Skin epidermis (tissue), 12 donors: Measurements from ENCODE around the gene MBNL3.

Source experiments
- H3K27ac ChIP-seq, 21 experiments: fragments of 200-600 bp; sonication (generic) in 11 of 21; one replicate each; pipeline ENCODE4 v1.5.0; 2020; ENCODE audit warnings: mild to moderate bottlenecking in 3 of 21, inconsistent platforms in 2 of 21, moderate library complexity in 2 of 21
- H3K4me3 ChIP-seq, 7 experiments: fragments of 200-600 bp; sonication (generic) in 2 of 7; one replicate each; pipeline ENCODE4 v1.5.0; 2020; ENCODE audit warnings: inconsistent platforms in 2 of 7, mild to moderate bottlenecking in 2 of 7, moderate library complexity in 1 of 7

Gene MBNL3

GRCh38 chrX:132428896-132429295 is 59.9 kb downstream of the MBNL3 start:
- no peak overlapping the region for H3K27ac ChIP-seq
- no peak overlapping the region for H3K4me3 ChIP-seq

- H3K4me3 ChIP-seq: no peak overlapping the region
- H3K27ac ChIP-seq: no peak overlapping the region
These were observed 62.0 kb downstream of the MBNL3 start for GRCh38 chrX:132426695-132427281.

DNA sequence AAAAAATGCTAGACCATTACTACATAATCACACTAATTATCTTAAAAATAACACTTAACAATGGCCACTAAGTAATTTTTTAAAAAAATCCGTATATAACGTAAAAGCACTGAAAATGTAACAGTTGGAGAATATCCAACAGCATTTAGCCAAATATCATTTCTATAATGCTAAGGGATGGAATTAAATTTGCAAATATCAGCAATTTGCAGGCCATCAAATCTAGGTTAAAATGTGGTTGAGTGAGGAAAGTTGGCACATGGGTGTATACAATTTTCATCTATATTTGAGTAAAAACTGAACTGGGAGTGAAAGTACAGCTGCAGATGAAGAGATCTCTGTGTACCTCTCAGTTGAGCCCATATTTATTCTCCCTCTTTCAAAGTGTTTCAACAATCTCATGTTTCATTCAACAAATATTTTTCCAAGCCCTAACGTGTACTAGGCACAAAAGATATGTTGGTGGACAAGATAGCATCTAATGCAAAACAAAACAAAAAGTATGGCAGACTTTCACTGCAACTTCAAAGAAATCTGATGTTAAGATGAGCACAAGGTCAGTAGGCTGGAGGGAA is 63.0 kb downstream of the MBNL3 start:
- Histone ChIP-seq H3K27ac (no peak overlapping the region), H3K4me3 (no peak overlapping the region)

DNA sequence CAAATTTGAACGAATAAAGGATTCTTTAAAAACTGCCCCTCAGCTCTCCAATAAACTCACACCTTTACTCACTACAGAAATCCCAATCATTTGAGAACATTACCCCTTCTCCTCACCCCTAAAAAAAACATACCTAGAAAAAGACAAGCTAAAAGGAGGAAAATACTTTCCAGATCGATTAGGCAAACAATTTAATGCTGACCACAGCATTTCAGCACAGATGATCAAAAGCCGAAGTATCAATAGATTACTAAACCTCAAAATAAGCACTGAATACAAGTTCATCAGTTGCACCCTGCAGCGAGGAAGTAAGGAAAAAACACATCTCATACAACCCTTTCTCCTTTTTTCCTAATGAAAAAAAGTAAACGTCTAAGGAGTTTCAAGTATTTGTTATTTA is 65.5 kb downstream of the MBNL3 start:
- no peak overlapping the region for H3K4me3 ChIP-seq
- no peak overlapping the region for H3K27ac ChIP-seq

- Histone ChIP-seq H3K27ac (no peak overlapping the region), H3K4me3 (no peak overlapping the region)
These were observed 73.8 kb downstream of the MBNL3 start for GRCh38 chrX:132415012-132415411.

GRCh38 chrX:132414404-132414803 is 74.4 kb downstream of the MBNL3 start:
- Histone ChIP-seq H3K4me3 (no peak overlapping the region), H3K27ac (no peak overlapping the region)

GRCh38 chrX:132413459-132413858 is 75.4 kb downstream of the MBNL3 start:
- Histone ChIP-seq H3K4me3 (no peak overlapping the region), H3K27ac (no peak overlapping the region)

DNA sequence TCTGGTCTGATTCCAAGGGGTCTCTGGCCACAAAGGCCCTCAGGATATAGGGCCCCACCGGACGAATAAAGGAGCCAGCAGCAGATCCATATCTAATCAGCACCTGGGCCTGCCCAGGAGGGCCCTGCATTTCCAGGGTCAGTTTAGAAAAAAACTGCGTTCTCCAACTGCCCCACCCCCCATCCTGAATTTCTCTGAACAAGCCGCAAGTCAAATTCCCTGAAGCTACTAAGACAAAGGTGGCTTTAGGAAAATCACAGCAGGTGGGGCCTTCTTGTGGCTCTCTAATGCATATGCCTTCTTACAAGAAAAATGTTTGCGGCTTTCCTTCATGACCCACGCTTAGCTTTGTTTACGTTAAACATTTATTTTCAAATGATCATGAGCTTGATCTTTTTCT is 76.6 kb downstream of the MBNL3 start:
- Histone ChIP-seq H3K27ac (no peak overlapping the region), H3K4me3 (no peak overlapping the region)

DNA sequence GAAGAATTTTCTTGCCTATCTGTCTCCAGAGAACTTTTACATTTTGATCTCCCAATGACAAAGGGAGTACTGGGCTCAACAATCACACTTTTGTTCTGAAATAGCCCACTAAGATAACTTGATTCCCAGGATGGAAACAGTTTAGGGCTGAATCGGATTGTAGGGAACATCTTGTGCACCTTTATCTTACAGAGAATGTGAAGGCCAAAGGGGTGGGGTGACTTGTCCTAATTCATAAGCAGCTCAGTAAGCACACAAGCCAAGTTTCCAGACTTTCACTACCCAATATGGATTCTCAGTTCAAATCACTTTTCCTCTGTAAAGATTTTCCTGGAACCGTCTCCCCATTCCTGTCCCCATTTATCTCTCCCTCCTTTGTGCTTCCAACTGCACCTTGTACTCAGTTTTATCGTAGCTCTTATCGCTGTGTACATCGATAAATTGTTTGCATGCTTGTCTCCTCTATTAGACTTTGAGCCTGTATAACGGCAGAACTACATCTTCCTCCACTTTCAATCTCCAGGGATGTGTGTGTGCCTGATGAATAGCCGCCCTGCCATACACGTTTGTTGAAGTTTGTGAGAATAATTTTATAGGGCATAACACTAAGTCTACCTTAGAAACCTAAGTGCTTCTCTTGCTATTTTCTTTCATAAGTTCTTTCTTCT is 77.4 kb downstream of the MBNL3 start:
- Histone ChIP-seq H3K4me3 (no peak overlapping the region), H3K27ac (no peak overlapping the region)

DNA sequence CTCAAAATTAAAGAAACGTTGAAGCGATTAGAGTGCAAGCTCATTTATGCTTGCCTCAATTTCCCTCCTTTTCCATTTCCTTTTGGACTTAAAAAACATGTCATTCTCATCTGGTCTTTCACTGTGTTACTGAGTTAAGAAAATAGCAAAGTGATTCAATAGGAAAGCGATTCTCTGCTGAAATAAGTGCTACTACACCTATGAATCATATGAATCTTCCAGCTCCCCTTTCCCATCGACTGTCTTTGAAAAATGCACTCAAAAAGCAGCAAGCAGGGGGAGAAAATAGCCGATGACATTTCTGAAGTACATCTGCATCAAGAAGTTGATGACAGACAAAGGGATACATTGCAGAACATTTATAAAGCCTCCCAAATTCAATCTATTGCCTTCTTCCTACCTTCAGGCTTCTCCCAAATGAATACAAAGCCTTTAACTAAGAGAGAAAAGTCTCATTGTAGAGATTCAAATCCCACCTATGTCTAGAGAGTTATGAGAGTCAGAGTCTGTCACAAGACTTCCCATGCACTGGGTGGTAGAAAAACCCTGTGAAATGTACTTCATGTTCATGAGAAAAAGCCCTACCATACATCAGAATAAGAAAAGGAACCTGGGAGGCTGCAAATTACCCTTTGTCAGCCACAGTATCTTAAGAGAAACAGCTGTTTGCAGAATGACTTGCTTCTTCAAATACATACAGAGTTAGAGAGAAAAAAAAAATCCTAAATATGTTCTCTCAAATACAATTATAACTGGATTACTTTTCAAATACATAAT is 78.9 kb downstream of the MBNL3 start:
- Histone ChIP-seq H3K4me3 (no peak overlapping the region), H3K27ac (no peak overlapping the region)

DNA sequence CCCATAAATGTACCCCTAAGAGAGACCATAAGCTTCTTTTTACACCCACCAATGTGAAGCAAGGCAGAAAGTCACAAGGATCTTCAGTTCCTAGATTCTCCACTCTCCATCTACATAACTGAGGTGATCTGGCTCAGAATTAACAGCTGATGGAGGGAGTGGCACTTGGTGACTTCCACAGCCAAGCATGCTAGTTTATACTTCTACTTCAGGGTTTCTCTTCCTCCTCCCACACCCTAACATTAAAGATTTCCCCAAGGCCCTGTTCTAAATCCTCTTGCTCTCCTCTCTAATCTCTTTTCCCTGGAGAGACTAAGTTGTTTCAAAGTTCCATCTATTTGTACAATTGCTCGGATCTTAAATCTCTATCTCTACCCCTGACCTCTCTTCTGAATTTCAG is 81.1 kb downstream of the MBNL3 start:
- H3K4me3 ChIP-seq: no peak overlapping the region
- no peak overlapping the region for H3K27ac ChIP-seq

DNA sequence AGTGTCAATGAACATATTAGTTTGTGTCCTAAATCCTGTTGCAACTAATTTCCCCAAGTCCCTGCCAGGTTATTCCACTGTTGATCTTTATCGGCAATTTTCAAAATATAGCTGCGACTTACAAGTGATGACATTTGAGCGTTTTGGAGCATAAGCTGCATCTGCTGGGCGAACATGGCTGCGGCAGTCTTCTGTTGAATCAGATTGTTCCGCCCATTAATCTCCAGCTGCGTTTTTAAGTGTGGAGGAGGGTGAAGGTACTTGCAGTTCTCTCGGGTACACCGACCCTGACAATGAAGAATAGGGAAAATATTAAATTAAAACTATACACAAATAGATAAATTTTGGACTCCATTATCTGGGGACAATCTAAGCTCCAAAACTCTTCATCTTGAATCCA is 82.7 kb downstream of the MBNL3 start:
- Histone ChIP-seq H3K27ac (no peak overlapping the region), H3K4me3 (no peak overlapping the region)

DNA sequence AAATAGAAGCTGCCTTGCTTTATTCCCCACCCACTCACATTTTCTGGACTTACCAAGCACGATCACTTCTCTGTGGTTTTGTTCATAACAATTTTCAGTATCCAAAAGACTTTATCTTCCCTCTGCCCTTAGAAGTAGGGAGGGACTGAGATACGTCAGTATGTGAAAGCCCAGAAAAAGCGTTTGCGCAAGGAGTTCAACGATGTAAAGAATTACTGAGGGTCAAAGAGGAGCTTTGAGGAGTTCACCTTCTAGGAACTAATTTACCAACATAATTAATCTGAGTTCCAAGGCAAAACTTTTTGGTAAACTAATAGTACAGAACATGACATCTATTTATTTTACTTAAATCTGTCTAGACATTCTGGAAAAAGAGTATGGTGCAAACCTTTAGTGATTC is 84.6 kb downstream of the MBNL3 start:
- Histone ChIP-seq H3K4me3 (no peak overlapping the region), H3K27ac (no peak overlapping the region)

- Histone ChIP-seq H3K4me3 (no peak overlapping the region), H3K27ac (no peak overlapping the region)
These were observed 86.9 kb downstream of the MBNL3 start for GRCh38 chrX:132401935-132402334.

- Histone ChIP-seq H3K27ac (no peak overlapping the region), H3K4me3 (no peak overlapping the region)
These were observed 88.1 kb downstream of the MBNL3 start for GRCh38 chrX:132400706-132401105.

DNA sequence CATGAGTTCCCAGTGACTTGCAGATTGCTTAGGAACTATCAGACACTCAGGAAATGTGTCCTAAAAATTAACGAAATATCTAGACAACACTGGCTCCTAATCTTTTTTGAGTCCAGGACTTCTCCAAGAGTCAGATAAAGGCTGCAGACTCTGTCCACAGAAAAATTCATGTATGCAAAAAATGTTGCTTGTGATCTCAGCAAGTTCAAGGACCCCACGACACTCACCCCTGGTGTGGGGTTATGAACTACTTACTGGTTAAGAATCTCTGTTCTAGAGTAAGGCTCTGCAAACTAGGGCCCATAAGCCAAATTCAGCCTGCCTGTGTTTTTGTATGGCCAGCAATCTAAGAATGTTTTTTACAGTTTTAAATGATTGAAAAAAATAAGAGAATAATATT is 93.2 kb downstream of the MBNL3 start:
- no peak overlapping the region for H3K4me3 ChIP-seq

GRCh38 chrX:132395026-132395425 is 93.8 kb downstream of the MBNL3 start:
- Histone ChIP-seq H3K27ac (no peak overlapping the region), H3K4me3 (no peak overlapping the region)

More for the DNA sequence above, 93.2 kb downstream of the MBNL3 start:
- H3K27ac ChIP-seq: no peak overlapping the region

DNA sequence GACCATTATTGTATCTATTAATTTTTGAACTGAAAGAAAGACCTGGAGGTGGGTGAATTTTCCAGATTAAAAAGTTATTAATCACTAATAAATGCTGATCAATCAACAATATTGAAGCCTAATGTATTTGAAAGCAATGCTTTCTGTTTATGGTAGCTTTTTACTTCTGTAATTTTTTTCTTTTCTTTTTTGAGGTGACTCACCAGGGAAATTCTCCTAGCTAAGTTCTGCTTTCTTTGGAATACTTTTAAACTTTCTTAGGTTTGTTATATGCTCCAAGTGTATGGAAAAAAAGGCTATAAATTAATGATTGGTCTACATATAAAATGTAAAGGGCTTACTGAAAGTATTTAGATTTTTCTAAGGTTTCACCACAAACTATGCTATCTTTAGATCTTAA is 94.2 kb downstream of the MBNL3 start:
- no peak overlapping the region for H3K4me3 ChIP-seq
- no peak overlapping the region for H3K27ac ChIP-seq

- H3K4me3 ChIP-seq: no peak overlapping the region
- H3K27ac ChIP-seq: no peak overlapping the region
These were observed 94.8 kb downstream of the MBNL3 start for GRCh38 chrX:132393992-132394391.

DNA sequence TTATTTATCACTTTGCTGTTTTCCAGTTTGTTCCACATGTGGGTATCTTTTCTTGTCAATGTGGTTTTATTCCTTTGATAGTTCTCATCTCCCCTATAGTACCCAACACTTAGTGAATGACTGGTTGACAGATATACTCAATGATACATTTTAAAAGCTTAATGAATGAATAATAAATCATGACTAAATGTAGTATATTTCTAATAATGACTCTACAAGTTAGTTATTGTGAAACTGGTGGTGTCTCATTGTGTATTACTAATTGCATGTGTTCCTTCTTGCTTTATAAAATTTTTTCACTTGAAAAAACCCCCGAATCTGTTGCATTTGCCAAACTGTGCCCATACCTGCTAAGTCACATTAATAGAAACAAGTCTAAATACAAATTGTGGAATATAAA is 95.4 kb downstream of the MBNL3 start:
- no peak overlapping the region for H3K27ac ChIP-seq
- no peak overlapping the region for H3K4me3 ChIP-seq

DNA sequence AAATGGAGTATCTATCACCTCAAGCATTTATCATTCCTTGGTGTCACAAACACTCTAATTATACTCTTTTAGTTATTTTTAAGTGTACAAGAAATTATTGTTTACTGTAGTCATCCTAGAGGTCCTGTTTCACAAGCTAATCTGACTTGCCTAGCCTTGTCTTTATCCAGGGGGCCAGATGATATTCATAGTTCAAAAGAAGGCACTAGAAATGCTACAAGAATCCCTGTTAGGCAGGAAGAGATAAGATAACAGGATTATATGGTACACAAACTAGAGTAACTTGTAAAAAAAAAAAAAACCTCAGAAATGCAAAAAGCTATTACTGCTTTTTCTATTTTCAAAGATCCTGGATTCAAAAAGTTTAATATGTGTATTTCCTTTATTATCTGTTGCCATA is 95.8 kb downstream of the MBNL3 start:
- H3K4me3 ChIP-seq: no peak overlapping the region
- H3K27ac ChIP-seq: no peak overlapping the region
